Subcutaneous abdominal adipose tissue (tissue), 5 donors: Measurements from ENCODE around the gene DNAJC12.
A peak's percentile ranks its signal among the peaks of the same experiment; 100 is the strongest.
"Not testable (repeated sequence)": the region's sequence is repeated elsewhere in the genome, so short reads cannot be mapped to it uniquely, and the experiment has no call there.

Experiments used
- H3K27ac ChIP-seq: one replicate; pipeline ENCODE4 v1.7.0; 2013; ENCODE audit warnings: low read depth, mild to moderate bottlenecking, inconsistent platforms, low read length, moderate library complexity
- H3K27me3 ChIP-seq, 5 donors: one replicate each; pipeline ENCODE4 v1.7.0; 2013; ENCODE audit warnings: low read length in 5 of 5, inconsistent platforms in 1 of 5; ENCODE audit not compliant: control insufficient read depth in 5 of 5, insufficient read depth in 4 of 5
- H3K36me3 ChIP-seq, 5 donors: one replicate each; pipeline ENCODE4 v1.7.0; 2013; ENCODE audit warnings: low read length in 5 of 5; ENCODE audit not compliant: control insufficient read depth in 5 of 5, insufficient read depth in 5 of 5
- H3K4me1 ChIP-seq, 5 donors: one replicate each; pipeline ENCODE4 v1.7.0; 2013; ENCODE audit warnings: low read length in 5 of 5, mild to moderate bottlenecking in 3 of 5, moderate library complexity in 1 of 5; ENCODE audit not compliant: control insufficient read depth in 5 of 5, insufficient read depth in 5 of 5
- H3K4me3 ChIP-seq, 5 donors: one replicate each; pipeline ENCODE4 v1.7.0; 2013; ENCODE audit warnings: low read length in 5 of 5, low read depth in 1 of 5
- H3K9ac ChIP-seq, 5 donors: one replicate each; pipeline ENCODE4 v1.7.0; 2013; ENCODE audit warnings: low read length in 5 of 5, mild to moderate bottlenecking in 4 of 5, moderate library complexity in 3 of 5
- H3K9me3 ChIP-seq, 5 donors: one replicate each; pipeline ENCODE4 v1.7.0; 2013; ENCODE audit warnings: low read length in 5 of 5; ENCODE audit not compliant: control insufficient read depth in 5 of 5
- donor health status: healthy.
- donor health status: healthy.
- donor health status: healthy.
- donor health status: healthy.
- donor health status: healthy.

DNAJC12 gene

DNA sequence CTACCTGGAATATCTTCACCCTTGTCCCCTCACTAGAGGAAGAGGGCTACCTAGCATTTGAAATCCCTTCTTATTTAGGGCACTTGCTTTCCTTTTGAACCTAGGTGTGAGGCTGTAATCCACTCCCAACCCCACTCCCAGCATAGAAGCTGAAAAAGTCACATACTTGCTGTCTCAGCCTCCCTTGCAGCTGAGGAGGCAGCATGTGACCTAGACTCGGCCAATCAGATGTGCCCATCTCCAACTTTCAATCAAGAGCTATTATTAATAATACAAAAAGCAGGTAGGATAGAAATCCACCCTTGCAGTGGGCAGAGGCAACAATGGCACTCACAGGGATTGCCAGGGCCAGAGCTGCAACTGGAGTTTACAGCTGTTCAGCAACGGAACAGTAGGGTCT, 70.7 kb downstream of the DNAJC12 start:
- H3K9ac ChIP-seq, result no peak overlapping the region
- no peaks in the 10 kb centered on the region for H3K36me3 ChIP-seq
- peaks cover 0 to 14% (median 9%) of the 10 kb centered on the region in 5 donors for H3K4me1 ChIP-seq
- H3K9me3 ChIP-seq, result no peaks in the 10 kb centered on the region
- H3K4me3 ChIP-seq, result no peak overlapping the region
- H3K27ac ChIP-seq, result no peak overlapping the region
- H3K27me3 ChIP-seq, result no peaks in the 10 kb centered on the region

DNA sequence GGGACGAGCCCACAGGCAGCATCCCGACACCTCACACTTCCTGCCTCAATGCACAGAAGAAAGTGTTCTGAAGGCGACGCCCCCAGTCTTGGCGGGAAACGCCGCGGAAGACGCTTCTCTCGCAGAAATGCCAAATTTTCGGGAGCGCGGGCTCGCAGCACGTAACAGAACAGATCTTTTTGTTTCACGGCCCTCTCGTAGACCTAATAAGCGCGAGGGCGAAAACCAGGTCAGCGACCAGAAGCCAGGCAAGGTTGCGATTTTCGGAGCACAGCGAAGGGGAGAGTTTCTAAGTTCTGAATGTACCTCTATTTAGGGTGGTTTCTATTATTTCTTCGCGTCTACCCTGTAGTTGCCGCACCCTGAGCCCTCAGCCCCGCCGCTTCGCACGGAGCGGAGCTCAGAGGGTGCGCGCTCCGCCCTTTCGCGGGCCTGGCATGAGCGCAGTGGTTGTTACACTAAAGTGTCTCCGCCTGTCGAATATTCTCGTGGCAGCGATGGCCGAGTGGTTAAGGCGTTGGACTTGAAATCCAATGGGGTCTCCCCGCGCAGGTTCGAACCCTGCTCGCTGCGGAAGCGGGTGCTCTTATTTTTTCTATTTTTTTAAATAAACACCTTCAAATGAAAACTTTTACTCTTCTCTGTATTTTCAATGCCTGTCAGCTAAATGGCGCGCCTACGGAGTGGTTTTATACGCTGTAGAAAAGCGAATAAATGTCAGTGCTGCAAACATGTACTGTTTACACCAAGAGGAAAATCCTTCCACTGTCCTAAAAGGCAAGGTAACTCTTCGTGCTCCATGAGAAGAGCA, 73.8 kb downstream of the DNAJC12 start:
- peaks cover 0 to 14% (median 9%) of the 10 kb centered on the region in 5 donors for H3K4me1 ChIP-seq
- H3K27ac ChIP-seq, result peak overlapping the region; percentile 67
- no peaks in the 10 kb centered on the region for H3K9me3 ChIP-seq
- H3K27me3 ChIP-seq, result no peaks in the 10 kb centered on the region
- peak overlapping the region; percentile 74 to 99 (median 89) for H3K4me3 ChIP-seq
- H3K36me3 ChIP-seq, result no peaks in the 10 kb centered on the region
- peak overlapping the region in 4 of 5 donors; percentile 75 to 94 (median 88) for H3K9ac ChIP-seq

DNA sequence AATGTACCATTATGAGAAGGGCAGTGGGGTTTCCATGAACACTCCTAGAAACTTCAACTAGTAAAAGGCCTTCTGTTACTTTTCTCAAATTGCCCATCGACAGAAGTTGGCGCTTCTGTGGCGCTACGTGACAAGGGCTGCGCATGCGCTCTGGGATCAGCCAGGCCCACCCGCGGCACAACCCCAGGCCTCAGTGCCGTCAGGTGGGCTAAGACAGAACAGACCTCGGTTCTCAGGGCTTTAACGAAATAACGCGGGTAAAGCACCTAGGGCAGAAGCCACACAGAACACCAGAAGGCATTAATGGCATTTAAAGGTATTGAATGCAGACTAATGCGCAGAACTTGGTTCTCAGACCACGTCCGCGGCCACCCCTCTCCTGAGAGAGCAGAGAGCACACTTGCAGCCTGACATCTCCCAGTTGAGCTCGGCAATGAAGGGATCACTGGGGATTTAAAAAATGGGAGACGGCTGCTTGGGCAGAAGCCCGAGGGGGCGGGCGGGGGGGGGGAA, 74.4 kb downstream of the DNAJC12 start:
- Histone ChIP-seq H3K4me3 (peak overlapping the region; percentile 74 to 99 (median 89)), H3K9me3 (no peaks in the 10 kb centered on the region), H3K9ac (peak overlapping the region; percentile 57 to 94 (median 68)), H3K36me3 (no peaks in the 10 kb centered on the region), H3K27ac (peak overlapping the region; percentile 88), H3K27me3 (no peaks in the 10 kb centered on the region), H3K4me1 (peaks cover 0 to 14% (median 9%) of the 10 kb centered on the region in 5 donors)

DNA sequence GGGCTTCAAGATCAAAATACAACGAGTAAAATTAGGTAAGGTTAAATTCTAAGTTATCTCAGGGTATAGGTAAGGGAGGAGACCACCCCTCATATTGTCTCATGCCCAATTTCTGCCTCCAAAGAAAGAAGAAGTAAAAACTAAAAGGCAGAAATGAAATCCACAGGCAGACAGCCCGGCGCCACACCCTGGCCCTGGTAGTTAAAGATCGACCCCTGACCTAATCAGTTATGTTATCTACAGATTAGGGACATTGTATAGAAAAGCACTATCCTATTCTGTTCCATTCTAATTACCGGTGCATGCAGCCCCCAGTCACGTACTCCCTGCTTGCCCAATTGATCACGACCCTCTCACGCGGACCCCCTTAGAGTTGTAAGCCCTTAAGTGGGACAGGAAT, 75.4 kb downstream of the DNAJC12 start:
- not testable (repeated sequence) for H3K9me3 ChIP-seq, H3K9ac ChIP-seq, H3K4me3 ChIP-seq, H3K27ac ChIP-seq, H3K36me3 ChIP-seq, H3K27me3 ChIP-seq
- peaks cover 0 to 14% (median 9%) of the 10 kb centered on the region in 5 donors for H3K4me1 ChIP-seq

DNA sequence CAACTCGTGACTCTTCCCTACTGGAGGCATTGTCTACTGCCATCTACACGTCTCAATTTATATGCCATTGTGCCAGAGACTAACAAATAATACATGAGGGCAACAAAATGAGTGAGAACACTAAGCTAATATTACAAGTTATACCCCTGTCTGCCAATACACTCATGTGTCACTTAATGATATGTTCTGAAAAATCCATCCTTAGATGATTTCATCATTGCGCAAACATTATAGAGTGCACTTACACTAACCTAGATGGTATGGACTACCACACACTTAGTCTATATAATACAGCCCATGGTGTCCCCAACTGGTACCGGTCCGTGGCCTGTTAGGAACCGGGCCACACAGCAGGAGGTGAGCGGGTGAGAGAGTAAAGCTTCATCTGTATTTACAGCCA, 77.7 kb downstream of the DNAJC12 start:
- Histone ChIP-seq H3K4me3 (no peak overlapping the region), H3K4me1 (peaks cover 0 to 14% (median 9%) of the 10 kb centered on the region in 5 donors), H3K9ac (no peak overlapping the region), H3K9me3 (no peaks in the 10 kb centered on the region), H3K36me3 (no peaks in the 10 kb centered on the region), H3K27ac (no peak overlapping the region), H3K27me3 (no peaks in the 10 kb centered on the region)
